Hematopoietic multipotent progenitor cell treated with erythropoietin and hydrocortisone succinate and interleukin-3 and kit ligand, for 17 days (in vitro differentiated cells): ENCODE data around the gene TGFBR2.

Experiments
- DNase-seq: peaks from one replicate; pipeline ENCODE4 v3.0.0-alpha.2; 2015; ENCODE audit warnings: low spot score

The TGFBR2 gene

DNA sequence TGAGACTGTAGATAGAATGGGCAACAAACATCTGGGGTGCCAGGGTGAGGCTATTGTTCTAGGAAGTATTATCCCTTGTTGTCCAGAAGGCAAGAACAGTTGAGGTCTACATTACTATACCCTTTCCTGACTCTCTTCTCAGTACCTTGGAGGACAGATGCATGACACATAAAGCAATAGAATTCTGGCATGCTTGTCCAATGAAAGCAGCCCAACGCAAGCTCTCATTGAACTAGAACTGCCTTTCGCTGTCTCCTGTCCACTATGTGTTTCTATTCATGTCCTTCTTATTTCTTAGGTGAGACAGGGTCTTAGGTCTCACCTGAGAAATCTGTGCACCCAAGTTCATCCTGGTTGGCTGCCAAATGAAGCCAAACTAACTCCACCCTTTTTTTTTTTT, 68.6 kb downstream of the TGFBR2 start:
- no peak for DNase-seq

DNA sequence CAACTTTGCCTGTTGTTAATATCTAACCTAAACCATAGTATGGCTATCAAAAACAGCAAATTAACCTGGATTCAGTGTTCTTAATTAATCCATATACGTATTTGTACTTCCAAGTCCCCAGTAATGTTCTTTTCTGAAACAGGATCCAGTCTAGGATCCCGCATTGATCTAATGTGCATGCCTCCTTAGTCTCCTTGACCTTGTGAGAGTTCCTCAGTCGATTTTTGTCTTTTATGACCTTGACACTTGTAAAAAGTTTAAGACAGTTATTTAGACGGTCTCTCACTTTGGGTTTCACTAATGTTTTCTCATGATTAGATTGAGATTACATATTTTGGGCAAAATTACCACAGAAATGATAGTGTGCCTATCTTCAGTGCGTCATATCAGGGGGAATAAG, 69.4 kb downstream of the TGFBR2 start:
- DNase-seq, result no peak

- DNase-seq, result no peak
Observed at GRCh38 chr3:30676424-30677346, 70.3 kb downstream of the TGFBR2 start.

DNA sequence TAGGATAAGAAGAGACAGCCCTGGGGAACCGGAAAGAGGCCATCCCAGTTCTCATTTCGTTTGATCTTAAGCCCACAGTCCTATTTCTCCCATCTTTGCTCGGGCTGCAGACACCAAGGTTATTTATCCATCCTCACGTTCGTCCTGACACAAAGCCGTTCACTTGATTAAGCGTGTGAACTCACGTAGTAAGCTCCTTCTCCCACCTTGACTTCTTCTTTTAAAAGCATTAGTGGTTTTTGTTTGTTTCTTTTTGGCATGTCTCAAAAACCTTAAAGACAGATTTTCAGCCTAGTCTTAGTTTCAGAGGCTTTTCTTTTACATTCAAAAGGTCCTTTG, 70.9 kb downstream of the TGFBR2 start:
- DNase-seq, result no peak

- DNase-seq, result no peak
Observed at GRCh38 chr3:30679045-30679444, 72.6 kb downstream of the TGFBR2 start.

DNA sequence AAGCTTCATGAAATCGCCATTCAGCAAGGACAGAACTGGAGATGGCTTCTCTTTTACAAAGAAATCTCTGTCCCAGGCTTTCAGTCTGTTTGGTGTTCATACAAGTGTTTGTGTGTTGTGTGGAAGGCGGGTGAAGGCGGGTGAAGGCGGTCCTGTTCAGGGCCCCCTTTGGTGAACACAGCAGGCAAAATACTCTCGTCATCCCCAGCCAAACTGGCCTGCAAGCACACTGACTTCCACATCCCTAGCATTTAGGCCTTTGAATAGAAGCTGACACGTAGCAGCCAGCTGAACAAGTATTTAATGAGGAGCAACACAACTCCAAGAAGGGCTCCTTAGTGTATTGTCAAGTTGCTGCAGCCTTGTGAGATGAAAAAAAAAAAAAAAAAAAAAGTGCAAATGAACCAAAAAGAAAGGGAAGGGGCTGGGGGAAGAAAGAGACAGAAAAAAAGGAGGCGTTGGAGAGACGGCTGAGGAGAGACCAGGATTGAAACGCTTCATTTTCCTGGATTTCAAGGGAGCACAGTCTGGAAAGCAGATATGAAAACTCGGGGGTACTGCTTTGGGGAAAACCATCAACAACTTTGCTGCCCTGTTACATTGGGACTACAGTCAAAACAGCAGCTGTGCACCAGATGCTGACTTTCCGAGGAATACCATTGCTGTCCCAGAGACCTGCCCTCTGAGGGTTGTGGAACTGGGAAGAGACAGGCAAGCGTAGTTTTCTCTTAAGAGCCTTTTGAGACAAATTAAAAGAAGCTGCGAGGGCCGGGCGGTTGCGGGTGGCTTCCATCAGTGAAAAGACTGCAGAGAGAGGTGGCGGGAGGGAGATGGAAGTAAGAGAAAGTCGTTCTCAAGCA, 74.6 kb downstream of the TGFBR2 start:
- no peak for DNase-seq

GRCh38 chr3:30681649-30682211, 75.3 kb downstream of the TGFBR2 start:
- no peak for DNase-seq

DNA sequence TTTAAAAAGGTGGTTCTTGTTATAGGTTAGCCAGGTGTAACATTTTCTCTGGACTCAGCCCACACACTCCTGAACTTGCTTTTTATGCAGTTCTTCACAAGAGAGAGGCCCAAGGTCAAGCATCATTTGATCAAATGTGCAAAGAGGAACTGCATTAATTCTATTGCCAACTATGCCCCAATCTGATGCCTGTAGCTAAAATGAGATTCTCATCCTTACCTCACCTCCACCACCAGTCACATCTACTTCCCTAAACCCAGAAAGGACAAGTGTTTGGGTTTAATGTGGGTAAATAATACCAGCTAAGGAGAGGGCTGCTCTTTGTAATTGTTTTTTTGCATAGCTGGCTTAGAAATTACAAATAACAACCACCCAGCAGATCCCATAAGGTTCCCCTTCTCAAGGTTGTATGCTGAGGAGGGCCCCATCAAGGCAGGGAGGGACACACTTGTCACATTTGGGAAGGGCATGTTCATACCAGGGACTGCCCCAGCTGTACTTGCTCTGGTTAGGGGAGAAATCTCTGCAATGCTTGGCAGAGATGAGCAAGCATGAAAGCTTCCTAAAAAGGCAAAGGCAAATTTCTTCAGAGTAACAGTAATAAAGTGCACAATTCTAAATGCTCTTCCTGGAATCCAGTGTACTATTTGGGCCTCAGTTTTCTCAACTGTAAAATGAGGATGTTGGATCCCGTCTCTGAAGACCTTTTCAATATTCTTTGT, 76.2 kb downstream of the TGFBR2 start:
- DNase-seq, result no peak

DNA sequence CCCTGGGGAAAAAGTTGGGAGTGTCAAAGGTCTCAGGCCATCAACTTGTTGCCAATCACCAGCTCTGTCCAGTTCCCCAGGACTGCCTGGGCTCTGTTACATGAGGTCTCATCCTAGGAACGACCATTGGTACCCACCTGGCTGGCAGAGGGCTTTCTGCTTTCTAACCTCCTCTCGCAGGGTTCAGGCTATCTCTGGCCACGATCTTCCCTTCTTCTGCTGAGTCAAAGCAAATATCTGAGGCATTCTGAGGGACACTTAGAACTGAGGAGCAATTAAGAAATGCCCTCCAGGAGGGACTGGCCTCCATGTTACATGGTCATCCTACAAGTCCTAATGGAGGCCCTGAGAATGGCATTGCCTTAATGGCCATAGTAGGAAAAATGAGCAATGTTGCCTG, 77.4 kb downstream of the TGFBR2 start:
- DNase-seq, result no peak

DNA sequence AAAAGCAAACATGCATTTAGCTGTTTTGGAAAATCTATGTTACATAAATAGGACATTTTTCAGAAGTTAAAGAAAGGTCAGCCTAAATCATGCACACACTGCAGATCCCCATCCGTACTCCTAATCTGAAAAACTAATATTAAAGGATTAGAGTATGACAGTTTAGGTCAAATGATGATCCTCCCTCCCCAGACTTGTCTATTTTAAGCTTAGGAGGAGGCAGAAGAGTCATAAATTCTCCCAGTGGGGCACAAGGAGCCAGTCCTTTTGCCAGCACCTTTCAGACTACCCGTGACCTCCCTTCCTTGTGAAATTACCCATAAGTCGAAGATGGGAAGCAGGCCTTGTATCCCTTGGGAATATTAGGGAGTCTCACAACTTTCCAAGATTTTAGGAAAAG, 78.0 kb downstream of the TGFBR2 start:
- DNase-seq, result no peak

- no peak for DNase-seq
Observed at GRCh38 chr3:30685267-30685667, 78.9 kb downstream of the TGFBR2 start.

GRCh38 chr3:30686176-30686575, 79.8 kb downstream of the TGFBR2 start:
- no peak for DNase-seq

GRCh38 chr3:30686799-30687198, 80.4 kb downstream of the TGFBR2 start:
- DNase-seq, result no peak

- no peak for DNase-seq
Observed at GRCh38 chr3:30687930-30688570, 81.6 kb downstream of the TGFBR2 start.

GRCh38 chr3:30688776-30689641, 82.6 kb downstream of the TGFBR2 start:
- DNase-seq, result no peak

GRCh38 chr3:30690199-30690598, 83.8 kb downstream of the TGFBR2 start:
- DNase-seq, result no peak

DNA sequence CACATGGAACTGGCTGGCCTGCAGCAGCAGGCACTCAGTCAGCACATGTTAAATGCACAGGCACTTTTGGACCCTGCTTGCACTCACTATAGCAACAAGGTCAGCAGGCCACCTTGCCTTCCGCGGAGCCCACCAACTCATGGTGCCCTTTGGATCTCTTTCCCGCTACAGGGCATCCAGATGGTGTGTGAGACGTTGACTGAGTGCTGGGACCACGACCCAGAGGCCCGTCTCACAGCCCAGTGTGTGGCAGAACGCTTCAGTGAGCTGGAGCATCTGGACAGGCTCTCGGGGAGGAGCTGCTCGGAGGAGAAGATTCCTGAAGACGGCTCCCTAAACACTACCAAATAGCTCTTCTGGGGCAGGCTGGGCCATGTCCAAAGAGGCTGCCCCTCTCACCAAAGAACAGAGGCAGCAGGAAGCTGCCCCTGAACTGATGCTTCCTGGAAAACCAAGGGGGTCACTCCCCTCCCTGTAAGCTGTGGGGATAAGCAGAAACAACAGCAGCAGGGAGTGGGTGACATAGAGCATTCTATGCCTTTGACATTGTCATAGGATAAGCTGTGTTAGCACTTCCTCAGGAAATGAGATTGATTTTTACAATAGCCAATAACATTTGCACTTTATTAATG, 85.0 kb downstream of the TGFBR2 start:
- no peak for DNase-seq

DNA sequence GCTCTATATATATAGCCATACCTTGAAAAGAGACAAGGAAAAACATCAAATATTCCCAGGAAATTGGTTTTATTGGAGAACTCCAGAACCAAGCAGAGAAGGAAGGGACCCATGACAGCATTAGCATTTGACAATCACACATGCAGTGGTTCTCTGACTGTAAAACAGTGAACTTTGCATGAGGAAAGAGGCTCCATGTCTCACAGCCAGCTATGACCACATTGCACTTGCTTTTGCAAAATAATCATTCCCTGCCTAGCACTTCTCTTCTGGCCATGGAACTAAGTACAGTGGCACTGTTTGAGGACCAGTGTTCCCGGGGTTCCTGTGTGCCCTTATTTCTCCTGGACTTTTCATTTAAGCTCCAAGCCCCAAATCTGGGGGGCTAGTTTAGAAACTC, 85.5 kb downstream of the TGFBR2 start:
- DNase-seq, result no peak

DNA sequence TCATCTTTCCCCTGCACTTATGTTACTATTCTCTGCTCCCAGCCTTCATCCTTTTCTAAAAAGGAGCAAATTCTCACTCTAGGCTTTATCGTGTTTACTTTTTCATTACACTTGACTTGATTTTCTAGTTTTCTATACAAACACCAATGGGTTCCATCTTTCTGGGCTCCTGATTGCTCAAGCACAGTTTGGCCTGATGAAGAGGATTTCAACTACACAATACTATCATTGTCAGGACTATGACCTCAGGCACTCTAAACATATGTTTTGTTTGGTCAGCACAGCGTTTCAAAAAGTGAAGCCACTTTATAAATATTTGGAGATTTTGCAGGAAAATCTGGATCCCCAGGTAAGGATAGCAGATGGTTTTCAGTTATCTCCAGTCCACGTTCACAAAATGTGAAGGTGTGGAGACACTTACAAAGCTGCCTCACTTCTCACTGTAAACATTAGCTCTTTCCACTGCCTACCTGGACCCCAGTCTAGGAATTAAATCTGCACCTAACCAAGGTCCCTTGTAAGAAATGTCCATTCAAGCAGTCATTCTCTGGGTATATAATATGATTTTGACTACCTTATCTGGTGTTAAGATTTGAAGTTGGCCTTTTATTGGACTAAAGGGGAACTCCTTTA, 86.2 kb downstream of the TGFBR2 start:
- no peak for DNase-seq
